ENCODE data around the gene MRPL18. TPM values are rescaled to one million over a fixed set of nuclear protein-coding genes. Genes with fewer than 3 reads are reported as not detected.

Gene MRPL18
- total and polyA plus RNA-seq, 2 experiments from 2014 or later, result 84.8 to 93.5 TPM

DNA sequence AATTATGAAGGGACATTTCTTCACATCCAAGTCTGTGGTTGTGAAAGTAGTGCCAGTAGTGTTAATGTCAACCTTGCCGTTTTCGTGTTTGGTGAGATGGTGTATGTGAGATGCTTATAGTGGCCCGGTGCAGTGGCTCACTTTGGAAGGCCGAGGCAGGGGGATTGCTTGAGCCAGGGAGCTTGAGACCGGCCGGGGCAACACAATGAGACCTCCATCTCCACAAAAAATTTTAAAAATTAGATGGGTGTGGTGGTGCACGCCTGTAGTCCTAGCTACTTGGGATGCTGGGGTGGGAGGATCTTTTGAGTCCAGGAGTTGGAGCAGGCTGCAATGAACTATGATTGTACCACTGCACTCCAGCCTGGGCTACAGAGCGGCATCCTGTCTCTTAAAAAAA lies 47.2 kb downstream of the MRPL18 start:
- Histone ChIP-seq H4K20me1 (ENCODE audit: insufficient read depth, poor library complexity, severe bottlenecking) (no peaks in the 10 kb centered on the region), H3K9me3 (ENCODE audit: low read depth) (no peaks in the 10 kb centered on the region), H3K27ac (no peak overlapping the region), H3K36me3 (replicated peaks; ENCODE audit: insufficient read depth, low read depth) (no peaks in the 10 kb centered on the region), H3K79me2 (no peaks in the 10 kb centered on the region), H3K4me1 (ENCODE audit: insufficient read depth) (no peaks in the 10 kb centered on the region), H3K27me3 (no peaks in the 10 kb centered on the region), H3K9me2 (replicated peaks; ENCODE audit: insufficient read depth) (no peaks in the 10 kb centered on the region), H3K4me3 (no peak overlapping the region), H3K4me2 (no peak overlapping the region), H2AFZ (no peak overlapping the region)
- 89% methylated on average over 8 of the region's 8 CpGs for WGBS (ENCODE audit: low lambda C conversion rate, missing lambda C conversion rate)
- DNase-seq (ENCODE audit: low spot score), result no peak
- TF ChIP-seq EZH2phosphoT487 (IDR thresholded peaks at IDR 0.05; ENCODE audit: low read depth, severe bottlenecking, unreplicated experiment), result no peak
- TF ChIP-seq, protein P1, sequence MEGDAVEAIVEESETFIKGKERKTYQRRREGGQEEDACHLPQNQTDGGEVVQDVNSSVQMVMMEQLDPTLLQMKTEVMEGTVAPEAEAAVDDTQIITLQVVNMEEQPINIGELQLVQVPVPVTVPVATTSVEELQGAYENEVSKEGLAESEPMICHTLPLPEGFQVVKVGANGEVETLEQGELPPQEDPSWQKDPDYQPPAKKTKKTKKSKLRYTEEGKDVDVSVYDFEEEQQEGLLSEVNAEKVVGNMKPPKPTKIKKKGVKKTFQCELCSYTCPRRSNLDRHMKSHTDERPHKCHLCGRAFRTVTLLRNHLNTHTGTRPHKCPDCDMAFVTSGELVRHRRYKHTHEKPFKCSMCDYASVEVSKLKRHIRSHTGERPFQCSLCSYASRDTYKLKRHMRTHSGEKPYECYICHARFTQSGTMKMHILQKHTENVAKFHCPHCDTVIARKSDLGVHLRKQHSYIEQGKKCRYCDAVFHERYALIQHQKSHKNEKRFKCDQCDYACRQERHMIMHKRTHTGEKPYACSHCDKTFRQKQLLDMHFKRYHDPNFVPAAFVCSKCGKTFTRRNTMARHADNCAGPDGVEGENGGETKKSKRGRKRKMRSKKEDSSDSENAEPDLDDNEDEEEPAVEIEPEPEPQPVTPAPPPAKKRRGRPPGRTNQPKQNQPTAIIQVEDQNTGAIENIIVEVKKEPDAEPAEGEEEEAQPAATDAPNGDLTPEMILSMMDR (IDR thresholded peaks at IDR 0.05; ENCODE audit: poor library complexity), result no peak

- no peaks in the 10 kb centered on the region for H3K27me3 ChIP-seq
- WGBS (ENCODE audit: low lambda C conversion rate, missing lambda C conversion rate), result 85% methylated on average over 7 of the region's 7 CpGs
- H3K79me2 ChIP-seq, result no peaks in the 10 kb centered on the region
These were observed 47.9 kb downstream of the MRPL18 start for GRCh38 chr6:159838020-159838744.

GRCh38 chr6:159842035-159842434 lies 51.8 kb downstream of the MRPL18 start:
- H3K4me2 ChIP-seq, result no peak overlapping the region
- TF ChIP-seq, protein P1 (IDR thresholded peaks at IDR 0.05; ENCODE audit: poor library complexity), result no peak
- TF ChIP-seq EZH2phosphoT487 (IDR thresholded peaks at IDR 0.05; ENCODE audit: low read depth, severe bottlenecking, unreplicated experiment) (no peak), EZH2 (IDR thresholded peaks at IDR 0.05; ENCODE audit: borderline replicate concordance) (no peak)
- no peak overlapping the region for H3K27ac ChIP-seq
- H3K9me2 ChIP-seq (replicated peaks; ENCODE audit: insufficient read depth), result no peaks in the 10 kb centered on the region
- no peaks in the 10 kb centered on the region for H3K79me2 ChIP-seq
- DNase-seq (ENCODE audit: low spot score), result no peak
- no peaks in the 10 kb centered on the region for H3K36me3 ChIP-seq (replicated peaks; ENCODE audit: insufficient read depth, low read depth)
- H3K27me3 ChIP-seq, result no peaks in the 10 kb centered on the region
- no peaks in the 10 kb centered on the region for H3K9me3 ChIP-seq (ENCODE audit: low read depth)
- no peaks in the 10 kb centered on the region for H4K20me1 ChIP-seq (ENCODE audit: insufficient read depth, poor library complexity, severe bottlenecking)
- no peak overlapping the region for H2AFZ ChIP-seq
- WGBS (ENCODE audit: low lambda C conversion rate, missing lambda C conversion rate), result 62% methylated on average over 4 of the region's 4 CpGs
- no peak overlapping the region for H3K4me3 ChIP-seq
- H3K4me1 ChIP-seq (ENCODE audit: insufficient read depth), result no peaks in the 10 kb centered on the region

More at GRCh38 chr6:159838020-159838744, 47.9 kb downstream of the MRPL18 start:
- Histone ChIP-seq H2AFZ (no peak overlapping the region), H3K9me3 (ENCODE audit: low read depth) (no peaks in the 10 kb centered on the region), H4K20me1 (ENCODE audit: insufficient read depth, poor library complexity, severe bottlenecking) (no peaks in the 10 kb centered on the region), H3K27ac (no peak overlapping the region), H3K9me2 (replicated peaks; ENCODE audit: insufficient read depth) (no peaks in the 10 kb centered on the region), H3K36me3 (replicated peaks; ENCODE audit: insufficient read depth, low read depth) (no peaks in the 10 kb centered on the region), H3K4me2 (no peak overlapping the region), H3K4me3 (no peak overlapping the region), H3K4me1 (ENCODE audit: insufficient read depth) (no peaks in the 10 kb centered on the region)
- TF ChIP-seq EZH2phosphoT487 (IDR thresholded peaks at IDR 0.05; ENCODE audit: low read depth, severe bottlenecking, unreplicated experiment), result no peak
- TF ChIP-seq, protein P1 (IDR thresholded peaks at IDR 0.05; ENCODE audit: poor library complexity), result no peak
- no peak for TF ChIP-seq EZH2 (IDR thresholded peaks at IDR 0.05; ENCODE audit: borderline replicate concordance)
- DNase-seq (ENCODE audit: low spot score), result no peak
